HG03558 (cell line): ENCODE results near the gene GPS1.

Experiments used
- ATAC-seq: cut with Tn5 transposase; IDR thresholded peaks from one replicate; pipeline ENCODE4 v1.9.1; 2021; ENCODE audit warnings: moderate number of reproducible peaks; ENCODE audit not compliant: unreplicated experiment; ENCODE audit errors: extremely low read depth

The GPS1 gene

DNA sequence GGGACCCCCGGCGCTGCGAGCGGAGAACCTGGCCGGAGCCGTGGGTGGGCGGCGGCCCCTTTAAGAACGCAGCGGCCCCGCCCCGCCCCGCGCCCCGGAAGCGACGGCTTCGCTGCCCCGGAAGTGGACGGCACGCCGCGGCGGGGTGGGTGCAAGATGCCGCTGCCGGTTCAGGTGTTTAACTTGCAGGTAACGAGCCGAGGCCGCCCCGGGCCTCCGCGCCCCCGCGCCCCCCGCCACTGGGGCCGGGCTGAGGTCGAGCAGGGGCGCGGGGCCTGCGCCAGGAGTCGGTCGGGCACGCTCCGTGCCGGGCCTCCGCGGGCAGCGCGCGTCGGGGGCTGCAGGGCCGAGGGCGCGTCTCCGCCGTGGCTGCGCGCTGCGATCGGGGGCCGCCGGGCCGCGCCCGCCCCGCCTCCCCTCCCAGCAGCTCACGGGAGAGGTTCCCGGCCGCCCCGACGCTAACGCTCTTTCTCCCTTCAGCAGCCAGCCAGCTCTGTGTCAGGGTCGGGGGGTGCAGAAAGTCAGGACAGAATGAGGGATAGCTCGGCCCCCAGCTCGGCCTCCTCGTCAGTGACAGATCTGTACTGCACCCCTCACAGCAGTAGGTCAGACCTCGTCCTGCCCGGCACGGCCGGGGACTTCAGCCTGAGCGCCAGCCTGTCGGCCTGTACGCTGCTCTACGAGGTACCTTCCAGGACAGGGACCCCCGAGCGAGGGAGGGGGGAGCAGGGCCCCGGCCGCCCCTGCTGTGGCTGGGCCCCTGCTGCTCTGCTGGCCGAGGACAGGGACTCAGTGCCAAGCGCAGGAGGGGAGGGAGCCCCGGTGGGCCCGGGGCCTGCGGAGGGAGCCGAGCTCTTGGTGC lies at the start of gene GPS1, which contains the start of gene RFNG:
Gene GPS1, plus strand, starts transcription at position 123 of the 862 bp plus-strand sequence. Its CDS starts 34 bp downstream, at position 157.
Gene RFNG, minus strand, starts transcription at position 36 of the 862 bp plus-strand sequence. CDS start 45 bp downstream, outside the sequence.
- ATAC-seq, result peak; percentile 40

DNA sequence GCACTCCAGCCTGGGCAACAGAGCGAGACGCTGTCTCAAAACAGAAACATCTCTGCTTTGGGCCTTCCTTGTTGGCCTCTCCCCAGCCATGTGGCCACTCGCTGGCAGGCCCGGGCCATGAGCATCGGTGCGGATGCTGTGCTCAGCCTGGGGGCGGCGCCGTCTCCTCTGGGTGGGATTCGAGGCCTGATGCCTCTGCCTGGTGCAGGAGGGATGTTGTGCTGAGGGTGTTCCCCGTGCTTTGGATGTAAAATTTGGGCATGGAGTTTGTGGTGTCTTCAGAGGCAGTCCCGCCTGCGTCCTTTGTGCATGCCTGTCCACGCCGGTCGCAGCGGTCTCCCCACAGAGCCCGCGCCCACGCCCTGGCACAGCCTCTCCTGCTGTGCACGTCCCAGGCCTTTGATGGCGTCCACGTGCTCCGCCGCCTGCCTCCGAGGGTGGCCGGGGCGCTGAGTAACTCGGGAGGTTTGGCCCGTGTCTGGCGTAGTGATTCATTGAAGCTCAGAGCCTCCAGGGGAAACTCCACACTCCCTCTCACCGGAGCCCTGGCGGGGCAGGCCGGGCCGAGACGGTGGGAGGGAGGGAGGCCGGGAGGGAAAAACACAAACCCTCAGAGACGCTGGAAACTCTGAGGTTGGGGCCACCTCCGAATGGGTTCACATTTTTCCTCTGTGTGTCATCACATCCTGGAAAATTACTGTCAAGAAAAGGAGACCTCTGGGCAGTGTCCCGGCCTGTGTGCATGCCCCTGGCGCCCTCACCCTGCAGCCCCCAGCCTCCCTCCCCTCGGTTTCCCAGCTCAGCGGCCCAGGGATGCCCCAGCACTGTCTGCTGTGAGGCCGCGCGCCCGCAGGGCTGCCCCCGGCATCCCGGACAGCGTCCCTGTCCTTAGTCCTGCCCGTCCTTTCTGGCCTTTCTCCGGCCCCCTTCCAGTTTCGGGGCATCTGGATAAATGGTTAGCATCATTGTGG lies 48.0 kb upstream of the GPS1 start:
- no peak for ATAC-seq

DNA sequence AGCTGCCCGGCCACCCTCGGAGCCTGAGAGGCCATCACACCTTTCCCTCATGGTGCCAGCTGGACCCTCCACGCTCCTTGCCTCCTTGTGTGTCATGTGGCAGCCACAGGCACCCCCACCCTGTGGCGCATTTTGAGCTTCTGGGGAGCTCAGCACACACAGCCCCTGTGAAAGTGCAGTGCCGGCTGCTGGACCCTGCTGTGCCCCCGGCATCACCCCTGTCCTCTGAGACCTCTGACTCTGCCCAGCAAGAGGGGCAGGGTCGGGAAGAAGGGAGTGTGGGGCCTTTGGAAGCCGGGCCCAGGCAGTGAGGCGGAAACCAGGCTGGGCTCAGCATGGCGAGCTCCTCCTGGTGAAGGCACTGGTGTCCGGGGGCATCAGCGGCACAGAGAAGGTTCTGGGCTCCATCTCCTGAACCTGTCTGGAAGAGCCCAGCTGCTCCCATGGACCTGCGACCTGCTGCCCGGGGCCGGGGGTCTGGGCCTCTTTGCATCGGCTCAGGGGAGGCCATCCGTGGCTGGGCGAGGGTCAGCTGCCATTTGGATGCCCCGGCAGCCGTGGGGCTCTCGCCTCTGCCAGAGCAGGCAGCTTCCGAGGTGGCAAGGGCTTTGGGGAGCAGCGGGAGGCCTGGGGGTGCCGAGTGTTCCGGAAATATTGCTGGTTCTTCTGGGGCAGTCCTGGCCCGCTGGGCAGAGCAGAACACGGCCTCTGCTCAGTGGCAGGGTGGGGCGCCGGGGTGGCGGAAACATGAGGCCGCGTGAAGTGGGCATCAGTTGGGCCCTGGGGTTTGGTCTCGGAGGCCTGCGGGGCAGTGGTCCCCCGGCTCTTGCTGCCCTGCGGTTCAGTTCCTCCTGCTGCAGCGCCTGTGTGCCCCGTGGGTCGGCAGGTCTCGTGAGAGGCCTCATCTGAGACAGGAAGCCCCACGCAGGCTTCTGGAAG lies 46.9 kb upstream of the GPS1 start:
- ATAC-seq, result no peak

DNA sequence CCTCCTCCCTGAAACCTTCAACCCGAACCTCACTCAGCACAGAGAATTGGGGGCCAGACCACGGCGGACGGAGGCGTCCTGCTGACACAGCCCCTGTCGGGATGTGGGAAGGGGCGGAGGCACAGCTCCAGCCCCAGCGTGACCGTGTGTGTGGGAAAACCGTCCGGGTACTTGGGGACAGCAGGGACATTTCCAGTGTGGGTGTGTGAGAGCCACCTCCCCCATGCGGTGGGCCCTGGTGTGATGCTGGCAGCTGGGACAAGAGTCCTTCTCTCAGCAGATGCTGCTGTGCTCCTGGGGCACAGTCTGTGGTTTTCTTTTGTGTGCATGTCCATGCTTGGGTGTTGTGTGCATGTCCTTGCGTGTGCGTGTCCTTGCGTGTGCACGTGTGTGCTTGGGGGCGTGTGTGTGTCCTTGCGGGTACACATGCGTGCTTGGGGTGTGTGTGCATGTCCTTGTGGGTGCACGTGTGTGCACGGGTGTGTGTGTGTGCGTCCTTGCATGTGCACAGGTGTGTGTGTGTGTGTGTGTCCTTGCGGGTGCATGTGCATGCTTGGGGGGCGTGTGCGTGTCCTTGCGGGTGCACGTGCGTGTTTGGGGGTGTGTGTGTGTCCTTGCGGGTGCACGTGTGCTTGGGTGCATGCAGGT lies 45.9 kb upstream of the GPS1 start:
- no peak for ATAC-seq

DNA sequence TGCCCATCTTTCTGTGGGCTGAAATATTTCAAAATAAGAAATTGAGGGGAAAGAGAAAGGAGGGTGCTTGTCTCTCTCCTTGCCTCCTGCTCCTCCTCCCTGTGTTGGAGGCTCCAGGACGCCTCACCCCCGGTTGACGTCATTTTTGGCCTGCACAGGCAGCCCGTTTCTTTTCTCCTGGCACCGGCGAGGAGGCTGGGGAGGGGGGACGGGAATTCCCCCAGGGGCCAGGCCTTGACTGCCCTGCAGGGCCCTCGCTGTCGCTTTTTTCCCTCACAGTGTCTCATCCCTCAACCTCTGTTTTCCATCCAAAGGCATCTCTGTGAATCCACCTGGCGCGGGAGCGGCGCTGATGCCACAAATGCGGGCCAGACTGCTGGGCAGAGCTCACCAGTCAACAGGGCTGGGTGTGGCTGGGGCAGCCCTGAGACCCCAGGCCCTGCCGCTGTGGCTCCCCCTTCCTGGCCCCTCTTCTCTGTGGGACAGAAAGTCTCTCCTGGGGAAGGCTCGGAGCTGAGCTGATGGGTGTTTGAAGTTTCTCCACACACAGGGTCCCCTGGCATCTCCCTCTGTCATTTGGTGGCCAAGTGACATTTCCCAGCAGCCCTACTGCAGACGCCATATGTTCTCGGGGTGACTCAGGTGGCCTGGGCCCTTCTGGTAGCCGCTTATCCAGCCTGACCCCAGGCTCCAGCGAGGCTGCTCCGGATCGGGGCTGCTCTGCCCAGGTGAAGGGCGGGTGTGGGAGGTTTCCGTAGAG lies 45.0 kb upstream of the GPS1 start:
- ATAC-seq, result no peak

DNA sequence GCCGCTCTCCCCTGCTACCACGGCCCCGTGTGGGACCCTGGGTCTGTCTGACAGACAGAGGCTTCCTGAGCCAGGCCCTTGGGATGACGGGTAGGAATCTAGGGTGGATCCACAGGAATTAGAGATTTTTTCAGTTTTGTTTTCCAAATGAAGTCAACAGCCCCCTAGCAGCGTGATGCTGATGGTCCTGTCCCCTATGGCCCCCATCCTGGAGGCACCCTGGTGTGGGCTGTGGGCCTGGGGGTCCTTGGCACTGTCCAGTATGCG lies 44.5 kb upstream of the GPS1 start:
- ATAC-seq, result no peak

DNA sequence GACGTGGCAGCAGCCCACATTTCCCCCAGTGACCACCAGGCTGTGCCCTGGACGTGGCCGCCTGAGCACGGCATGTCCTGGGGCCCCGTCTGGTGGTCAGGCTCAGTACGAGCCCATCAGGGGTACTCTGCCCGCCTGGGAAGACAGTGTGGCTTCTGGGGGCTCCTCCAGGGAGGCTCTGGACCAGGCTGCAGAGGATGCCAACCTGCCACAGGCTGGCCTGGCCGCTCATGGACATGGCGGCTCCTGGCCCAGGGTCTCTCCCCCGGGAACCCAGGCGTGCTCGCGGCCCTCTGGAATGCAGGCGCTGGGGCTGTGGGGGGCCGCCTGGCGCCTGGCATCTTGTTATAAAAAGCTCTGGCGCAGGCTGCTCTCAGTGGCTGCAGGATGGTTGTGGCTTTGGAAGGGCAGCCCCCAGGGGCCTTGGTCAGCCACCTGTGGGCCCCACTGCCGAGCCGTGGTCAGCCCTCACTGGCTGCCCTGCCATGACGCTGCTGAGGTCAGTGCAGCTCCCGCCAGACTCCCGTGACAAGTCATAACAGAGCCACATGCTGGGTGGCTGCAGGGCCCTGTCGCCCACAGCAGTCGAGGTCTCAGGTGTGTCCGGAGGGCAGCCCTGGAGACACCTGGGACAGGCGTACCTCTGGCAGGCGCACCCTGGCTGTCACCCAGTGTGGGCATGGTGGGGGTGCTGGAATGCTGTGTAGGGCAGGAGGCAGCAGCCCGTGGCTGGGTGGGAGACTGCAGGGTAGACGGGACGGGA lies 44.0 kb upstream of the GPS1 start:
- no peak for ATAC-seq

DNA sequence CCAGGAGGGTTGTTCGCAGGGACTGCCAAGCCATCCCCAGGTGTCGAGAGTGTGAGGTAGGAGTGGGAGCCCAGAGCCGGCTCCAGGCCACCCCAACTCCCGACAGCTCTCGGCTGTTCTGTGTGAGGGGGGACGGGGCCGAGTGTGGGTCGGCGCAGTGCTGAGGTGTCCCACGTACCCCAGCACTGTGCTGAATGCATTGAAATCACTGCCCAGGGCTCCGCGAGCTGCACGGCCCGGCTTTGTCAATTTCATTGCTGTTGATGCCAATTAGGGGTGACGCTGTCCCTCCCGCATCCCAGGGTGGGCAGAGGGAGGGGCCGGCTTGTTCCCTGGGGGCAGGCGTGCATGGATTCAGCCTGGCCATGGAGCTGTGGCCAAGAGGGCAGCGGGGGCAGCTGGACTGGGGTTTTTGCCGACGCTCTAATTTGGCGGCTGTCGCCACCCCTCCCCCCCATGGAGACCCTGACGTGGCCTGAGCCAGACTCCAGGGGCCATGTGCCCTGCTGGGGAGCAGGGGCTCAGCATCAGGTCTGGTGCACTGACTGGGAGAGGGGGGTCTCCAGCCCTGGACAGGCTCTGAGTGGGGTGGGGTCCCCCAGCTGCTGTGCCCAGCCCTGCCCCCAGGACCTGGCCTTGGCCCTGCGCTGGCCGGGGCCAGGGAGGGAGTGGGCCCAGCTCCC lies 43.3 kb upstream of the GPS1 start:
- no peak for ATAC-seq

DNA sequence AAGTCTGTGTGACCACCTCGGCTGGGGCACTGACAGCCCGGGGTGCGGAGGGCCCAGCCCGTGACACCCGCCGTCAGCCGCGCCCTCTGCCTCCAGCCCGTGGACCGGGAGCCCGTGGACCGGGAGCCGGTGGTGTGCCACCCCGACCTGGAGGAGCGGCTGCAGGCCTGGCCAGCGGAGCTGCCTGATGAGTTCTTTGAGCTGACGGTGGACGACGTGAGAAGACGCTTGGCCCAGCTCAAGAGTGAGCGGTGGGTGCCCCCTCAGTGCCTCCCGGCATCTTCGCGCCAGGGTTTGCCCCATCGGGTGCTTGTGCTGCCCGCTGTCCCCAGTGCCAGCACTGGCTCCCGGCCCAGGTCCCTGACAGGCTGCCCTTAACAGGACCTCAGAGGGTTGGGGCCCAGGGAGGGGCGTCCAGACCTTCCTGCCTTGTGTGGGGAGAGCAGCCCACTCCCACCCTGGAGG lies 42.7 kb upstream of the GPS1 start:
- no peak for ATAC-seq

DNA sequence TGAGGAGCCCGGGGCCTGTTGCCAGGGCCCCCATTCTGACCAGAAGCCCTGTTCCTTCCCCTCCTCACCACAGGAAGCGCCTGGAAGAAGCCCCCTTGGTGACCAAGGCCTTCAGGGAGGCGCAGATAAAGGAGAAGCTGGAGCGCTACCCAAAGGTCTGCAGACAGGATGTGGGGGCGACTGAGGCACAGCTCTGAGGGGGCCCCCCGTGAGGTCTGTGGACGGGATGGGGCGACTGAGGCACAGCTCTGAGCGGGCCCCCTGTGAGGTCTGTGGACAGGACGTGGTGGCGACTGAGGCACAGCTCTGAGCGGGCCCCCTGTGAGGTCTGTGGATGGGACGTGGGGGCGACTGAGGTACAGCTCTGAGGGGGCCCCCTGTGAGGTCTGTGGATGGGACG lies 42.3 kb upstream of the GPS1 start:
- no peak for ATAC-seq

DNA sequence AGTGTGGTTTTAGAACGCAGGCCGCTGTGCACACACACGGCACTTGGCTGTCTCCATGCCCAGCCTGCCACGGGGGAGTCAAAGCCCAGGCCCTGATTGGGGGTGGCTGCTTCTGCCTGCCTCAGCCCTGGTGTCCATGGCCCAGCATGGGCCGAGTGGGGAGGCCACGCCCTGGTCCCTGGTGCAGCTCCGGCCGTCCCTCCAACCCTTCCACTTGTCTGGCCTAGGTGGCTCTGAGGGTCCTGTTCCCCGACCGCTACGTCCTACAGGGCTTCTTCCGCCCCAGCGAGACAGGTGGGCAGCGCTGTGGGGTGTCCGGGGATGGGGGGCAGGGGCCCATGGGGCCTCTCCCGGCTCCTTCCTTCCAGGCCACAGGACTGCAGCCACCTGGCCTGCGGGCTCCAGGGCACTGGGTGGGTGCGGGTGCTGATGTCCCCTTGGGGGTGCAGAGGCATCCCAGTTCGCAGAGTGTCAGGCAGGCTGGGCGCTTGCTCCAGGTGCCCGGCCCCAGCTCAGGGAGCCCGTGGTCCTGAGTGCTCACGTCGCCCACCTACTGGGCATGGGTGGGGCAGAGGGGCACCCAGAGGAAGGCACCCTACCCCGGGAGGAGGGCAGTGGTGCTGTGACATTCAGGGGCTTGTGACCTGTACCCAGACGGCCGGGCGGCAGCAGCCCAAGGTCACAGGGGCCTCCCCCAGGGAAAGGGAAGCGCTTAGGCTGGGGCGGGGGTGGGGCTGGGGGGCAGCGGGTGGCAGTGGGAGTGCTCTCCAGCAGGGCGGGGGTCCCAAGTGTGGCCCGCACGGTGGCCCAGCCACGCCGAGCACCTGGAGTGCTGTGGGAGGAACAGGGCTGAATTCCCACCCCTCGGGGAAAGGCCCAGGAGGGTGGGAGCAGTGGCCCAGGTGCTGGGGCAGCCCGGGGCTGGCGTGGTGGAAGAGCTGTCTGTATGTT lies 40.8 kb upstream of the GPS1 start:
- no peak for ATAC-seq

DNA sequence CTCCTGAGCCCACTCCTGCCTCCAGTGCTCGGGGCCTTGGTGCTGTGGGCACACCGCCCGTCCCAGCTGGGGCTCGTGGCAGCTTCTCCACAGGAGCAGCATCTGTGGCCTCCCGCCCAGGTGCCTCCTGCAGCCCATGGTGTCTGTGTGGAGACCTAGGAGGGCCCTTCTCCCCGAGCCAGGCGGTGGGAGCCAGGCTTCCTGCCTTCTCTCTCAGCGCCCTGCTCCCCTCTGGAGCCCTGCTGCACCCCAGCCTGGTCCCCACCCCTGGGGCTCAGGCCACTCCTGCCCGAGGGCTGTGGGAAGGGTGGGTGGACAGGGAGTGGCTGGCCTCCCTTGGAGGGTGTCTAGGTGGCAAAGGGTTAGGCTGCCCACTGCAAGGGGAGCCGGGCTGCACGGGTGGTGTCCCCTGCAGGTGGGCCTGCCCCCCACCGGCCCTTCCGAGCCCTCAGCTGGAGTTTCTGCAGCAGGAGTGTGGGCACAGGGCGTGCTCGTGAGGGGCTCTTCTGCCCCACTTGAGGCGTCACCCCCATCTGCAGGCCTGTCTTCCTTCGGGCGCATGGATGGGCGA lies 40.0 kb upstream of the GPS1 start:
- ATAC-seq, result no peak

DNA sequence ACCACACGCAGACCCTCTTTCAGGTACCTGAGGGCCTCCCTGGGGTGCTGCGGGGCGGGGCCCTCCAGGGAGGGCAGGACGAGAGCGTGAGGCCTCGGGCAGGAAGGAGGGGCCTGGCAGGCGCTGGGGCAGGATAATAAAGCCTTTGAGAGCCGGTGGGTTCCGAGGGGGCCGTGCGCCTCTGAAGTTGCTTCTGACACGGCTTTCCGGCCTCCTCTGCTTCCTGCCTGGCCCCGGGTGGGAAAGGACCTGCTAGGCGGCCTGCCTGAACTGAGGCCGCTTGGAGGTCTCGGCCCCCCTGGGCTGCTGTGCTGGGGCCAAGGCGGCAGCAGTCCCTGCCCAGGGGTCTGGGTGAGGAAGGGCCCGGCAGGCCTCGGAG lies 39.4 kb upstream of the GPS1 start:
- ATAC-seq, result no peak

DNA sequence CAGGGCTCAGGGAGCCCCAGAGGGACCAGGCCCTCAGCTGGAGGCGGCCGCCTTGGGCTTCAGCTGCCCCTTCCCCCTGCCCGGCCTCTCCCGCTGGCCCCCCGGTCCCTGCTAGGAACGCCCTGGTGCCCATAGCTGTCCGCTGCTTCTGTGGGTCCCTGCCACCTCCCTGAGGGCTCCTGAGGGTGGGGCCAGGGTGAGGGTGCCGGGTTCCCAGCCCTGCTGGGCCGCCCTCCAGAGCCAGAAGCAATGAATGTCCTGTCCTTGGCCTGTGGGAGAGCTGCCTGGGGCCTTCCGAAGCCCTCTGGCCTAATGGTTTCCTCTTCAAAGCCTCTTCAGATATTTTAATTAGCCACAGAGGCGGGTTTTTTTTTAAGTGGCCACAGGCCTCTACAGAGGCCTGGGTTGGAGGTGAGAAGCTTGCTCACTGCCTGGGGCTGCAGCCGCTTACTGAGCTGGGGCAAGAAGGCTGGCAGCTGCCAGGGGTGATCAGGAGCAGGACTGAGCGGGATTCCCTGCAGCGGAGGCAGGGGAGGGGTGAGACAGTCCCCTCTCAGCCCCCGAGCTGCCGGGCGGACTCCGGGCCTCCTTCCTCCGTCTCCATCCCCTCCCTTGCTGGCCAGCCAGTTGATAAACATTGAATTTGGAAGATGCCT lies 38.9 kb upstream of the GPS1 start:
- no peak for ATAC-seq

DNA sequence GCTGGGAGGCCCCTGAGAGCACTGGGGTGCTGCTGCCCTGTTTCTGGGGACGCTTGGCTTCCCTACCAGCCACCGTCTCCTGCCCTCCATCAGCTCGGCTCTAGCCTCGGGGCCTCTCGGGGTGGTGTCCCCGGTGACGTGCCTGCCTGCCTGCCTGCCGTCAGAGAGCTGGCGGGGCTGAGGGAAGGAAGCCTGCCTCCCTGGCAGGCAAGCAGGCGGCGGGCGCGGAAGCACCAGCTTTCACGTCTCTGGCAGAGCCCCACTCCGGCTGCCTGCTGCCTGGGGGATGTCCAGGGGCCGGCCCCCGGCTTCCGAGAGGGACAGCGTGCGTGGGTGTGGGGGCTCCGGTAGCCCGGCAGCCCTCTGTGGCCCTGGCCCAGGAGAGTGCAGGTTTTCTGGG lies 38.4 kb upstream of the GPS1 start:
- ATAC-seq, result no peak
